GM23338 (cell line): ENCODE measurements around the gene FEZF2. TPM values are rescaled to one million over a fixed set of nuclear protein-coding genes. Genes with fewer than 3 reads are reported as not detected.

ENCODE experiments used
- ATAC-seq: fragments of 200-7000 bp; cut with Tn5 transposase; 3 replicates; pipeline ENCODE4 v1.9.1; 2020
- DNase-seq: peaks from one replicate; pipeline ENCODE4 v3.0.0-alpha.2; 2015; ENCODE audit warnings: low spot score
- H2AFZ ChIP-seq: fragments of 200-600 bp; sonication (generic); 2 replicates; pipeline ENCODE4 v1.8.0; 2016; ENCODE audit warnings: antibody characterized with exemption, mild to moderate bottlenecking, moderate library complexity
- H3F3A ChIP-seq: fragments of 200-600 bp; sonication (generic); replicated peaks from 2 replicates; pipeline ENCODE4 v1.8.0; 2017; ENCODE audit warnings: antibody characterized with exemption, mixed run types, low read depth
- H3K27ac ChIP-seq: fragments of 200-600 bp; sonication (generic); 2 replicates; pipeline ENCODE4 v1.6.1; 2016; ENCODE audit warnings: low read depth
- H3K27me3 ChIP-seq: fragments of 200-600 bp; sonication (generic); 2 replicates; pipeline ENCODE4 v1.8.0; 2016; ENCODE audit warnings: mild to moderate bottlenecking, mixed run types, moderate library complexity; ENCODE audit not compliant: insufficient read depth
- H3K36me3 ChIP-seq: fragments of 200-600 bp; sonication (generic); 2 replicates; pipeline ENCODE4 v1.8.0; 2016; ENCODE audit warnings: mild to moderate bottlenecking; ENCODE audit not compliant: insufficient read depth
- H3K4me1 ChIP-seq: fragments of 200-600 bp; sonication (generic); 2 replicates; pipeline ENCODE4 v1.8.0; 2016; ENCODE audit warnings: mild to moderate bottlenecking, moderate library complexity; ENCODE audit not compliant: insufficient read depth
- H3K4me2 ChIP-seq: fragments of 200-600 bp; sonication (generic); 2 replicates; pipeline ENCODE4 v1.7.1; 2017; ENCODE audit warnings: mixed run types
- H3K4me3 ChIP-seq: fragments of 200-600 bp; sonication (generic); 2 replicates; pipeline ENCODE4 v1.6.1; 2016; ENCODE audit warnings: mixed run types
- H3K79me2 ChIP-seq: fragments of 200-600 bp; sonication (generic); replicated peaks from 2 replicates; pipeline ENCODE4 v1.8.0; 2017; ENCODE audit warnings: mild to moderate bottlenecking; ENCODE audit not compliant: insufficient read depth
- H3K9me2 ChIP-seq: fragments of 200-600 bp; sonication (generic); 2 replicates; pipeline ENCODE4 v1.8.0; 2017; ENCODE audit not compliant: insufficient read depth
- H4K20me1 ChIP-seq: fragments of 200-600 bp; sonication (generic); replicated peaks from 2 replicates; pipeline ENCODE4 v1.8.0; 2017; ENCODE audit warnings: mild to moderate bottlenecking; ENCODE audit not compliant: insufficient read depth
- H3K27ac Mint-ChIP-seq: 2 replicates; pipeline ENCODE4 v1.8.0; 2020; ENCODE audit warnings: inconsistent platforms, mild to moderate bottlenecking, moderate library complexity, mixed read lengths
- H3K27me3 Mint-ChIP-seq: 3 replicates; pipeline ENCODE4 v1.8.0; 2022; ENCODE audit warnings: low read depth, mild to moderate bottlenecking, moderate library complexity, mixed read lengths, inconsistent platforms; ENCODE audit not compliant: insufficient read depth, poor library complexity
- H3K36me3 Mint-ChIP-seq: 3 replicates; pipeline ENCODE4 v1.8.0; 2021; ENCODE audit warnings: low read depth, mild to moderate bottlenecking, inconsistent platforms, moderate library complexity, mixed read lengths
- H3K4me1 Mint-ChIP-seq: 3 replicates; pipeline ENCODE4 v1.8.0; 2020; ENCODE audit warnings: mild to moderate bottlenecking, inconsistent platforms, mixed read lengths
- H3K4me3 Mint-ChIP-seq: 3 replicates; pipeline ENCODE4 v1.8.0; 2021; ENCODE audit warnings: moderate library complexity, mild to moderate bottlenecking, inconsistent platforms, mixed read lengths
- H3K9me3 Mint-ChIP-seq: 3 replicates; pipeline ENCODE4 v1.8.0; 2020; ENCODE audit warnings: moderate library complexity, mild to moderate bottlenecking, inconsistent platforms, mixed read lengths
- CREB1 ChIP-seq: fragments of 250-450 bp; sonication (Bioruptor Pico); IDR thresholded peaks from 2 replicates; pipeline ENCODE4 v1.5.0; 2020; ENCODE audit warnings: low read depth, mild to moderate bottlenecking, moderate library complexity
- EZH2 ChIP-seq: fragments of 200-600 bp; sonication (generic); IDR thresholded peaks from one replicate; pipeline ENCODE4 v1.8.0; 2017; ENCODE audit warnings: antibody characterized with exemption, mild to moderate bottlenecking, low read depth; ENCODE audit not compliant: unreplicated experiment
- EZH2phosphoT487 ChIP-seq: fragments of 200-600 bp; sonication (generic); IDR thresholded peaks from one replicate; pipeline ENCODE4 v1.8.1; 2018; ENCODE audit warnings: antibody characterized with exemption; ENCODE audit not compliant: unreplicated experiment
- NANOG ChIP-seq: IDR thresholded peaks from 2 replicates; pipeline ENCODE4 v1.6.1; 2016; ENCODE audit warnings: antibody characterized with exemption, borderline replicate concordance
- POLR2AphosphoS5 ChIP-seq: IDR thresholded peaks from 2 replicates; pipeline ENCODE4 v1.6.1; 2016; ENCODE audit warnings: antibody characterized with exemption, low read depth
- STAT1 ChIP-seq: IDR thresholded peaks from one replicate; pipeline ENCODE4 v1.6.1; 2016; ENCODE audit warnings: antibody characterized with exemption; ENCODE audit not compliant: unreplicated experiment
- ZNF114 ChIP-seq: fragments of 250-450 bp; sonication (Bioruptor Pico); IDR thresholded peaks from 2 replicates; pipeline ENCODE4 v1.5.0; 2020; ENCODE audit warnings: mild to moderate bottlenecking, moderate library complexity
- ZNF331 ChIP-seq: fragments of 250-450 bp; sonication (Bioruptor Pico); IDR thresholded peaks from 2 replicates; pipeline ENCODE4 v1.5.0; 2020; ENCODE audit warnings: low read depth, mild to moderate bottlenecking, moderate library complexity
- polyA plus RNA-seq: library from polyadenylated mRNA; unstranded; fragments of >200 nt; fragmentation: Nextera tagmentation; extraction: Ambion mirVana; gene quantifications from 2 replicates; pipeline ENCODE4 v1.2.1, GENCODE V29; 2016
- total RNA-seq: library from RNA; depleted of rRNA; stranded (reverse); fragments of >200 nt; shearing (Covaris generic); gene quantifications from 2 replicates; pipeline ENCODE4 v1.2.3, GENCODE V29; 2014
- TF ChIP-seq, protein P1 (sequence below), 2 experiments: fragments of 200-600 bp in 1 of 2; sonication (generic) in 1 of 2; conservative IDR thresholded peaks; 2 replicates each; pipeline versions ENCODE4 v1.5.1 to v1.6.1; 2016 to 2017; ENCODE audit warnings: antibody characterized with exemption in 2 of 2, low read depth in 2 of 2, mild to moderate bottlenecking in 2 of 2, moderate library complexity in 1 of 2
- TF ChIP-seq, protein P2 (sequence below): IDR thresholded peaks from one replicate; pipeline ENCODE4 v1.6.1; 2018; ENCODE audit warnings: antibody characterized with exemption; ENCODE audit not compliant: unreplicated experiment
- TF ChIP-seq, protein P3 (sequence below): fragments of 250-450 bp; sonication (Bioruptor Pico); IDR thresholded peaks from 2 replicates; pipeline ENCODE4 v1.5.0; 2020; ENCODE audit warnings: mild to moderate bottlenecking, moderate library complexity
- TF ChIP-seq, protein P4 (sequence below): IDR thresholded peaks from 2 replicates; pipeline ENCODE4 v1.6.1; 2016; ENCODE audit warnings: antibody characterized with exemption

The FEZF2 gene
- total and polyA plus RNA-seq, 2 experiments from 2014 or later, result not detected

GRCh38 chr3:62421207-62421606, 47.9 kb upstream of the FEZF2 start:
- Mint-ChIP-seq H3K4me3 (no peak overlapping the region), H3K27ac (no peak overlapping the region), H3K27me3 (peaks cover 7% of the 10 kb centered on the region), H3K36me3 (no peaks in the 10 kb centered on the region), H3K4me1 (peaks cover 11% of the 10 kb centered on the region), H3K9me3 (no peaks in the 10 kb centered on the region)
- no peaks in the 10 kb centered on the region for H3K36me3 ChIP-seq
- no peaks in the 10 kb centered on the region for H3K27me3 ChIP-seq
- DNase-seq, result no peak
- no peaks in the 10 kb centered on the region for H3K79me2 ChIP-seq
- no peaks in the 10 kb centered on the region for H3F3A ChIP-seq
- H2AFZ ChIP-seq, result 0 out of 2 replicates have a peak overlapping the region, but pooled peaks have one; percentile 35
- peaks cover 7% of the 10 kb centered on the region for H3K4me1 ChIP-seq
- H3K4me2 ChIP-seq, result no peak overlapping the region
- H3K9me2 ChIP-seq, result no peaks in the 10 kb centered on the region
- H3K27ac ChIP-seq, result no peak overlapping the region
- H3K4me3 ChIP-seq, result no peak overlapping the region
- no peak for ATAC-seq
- TF ChIP-seq, protein P1, sequence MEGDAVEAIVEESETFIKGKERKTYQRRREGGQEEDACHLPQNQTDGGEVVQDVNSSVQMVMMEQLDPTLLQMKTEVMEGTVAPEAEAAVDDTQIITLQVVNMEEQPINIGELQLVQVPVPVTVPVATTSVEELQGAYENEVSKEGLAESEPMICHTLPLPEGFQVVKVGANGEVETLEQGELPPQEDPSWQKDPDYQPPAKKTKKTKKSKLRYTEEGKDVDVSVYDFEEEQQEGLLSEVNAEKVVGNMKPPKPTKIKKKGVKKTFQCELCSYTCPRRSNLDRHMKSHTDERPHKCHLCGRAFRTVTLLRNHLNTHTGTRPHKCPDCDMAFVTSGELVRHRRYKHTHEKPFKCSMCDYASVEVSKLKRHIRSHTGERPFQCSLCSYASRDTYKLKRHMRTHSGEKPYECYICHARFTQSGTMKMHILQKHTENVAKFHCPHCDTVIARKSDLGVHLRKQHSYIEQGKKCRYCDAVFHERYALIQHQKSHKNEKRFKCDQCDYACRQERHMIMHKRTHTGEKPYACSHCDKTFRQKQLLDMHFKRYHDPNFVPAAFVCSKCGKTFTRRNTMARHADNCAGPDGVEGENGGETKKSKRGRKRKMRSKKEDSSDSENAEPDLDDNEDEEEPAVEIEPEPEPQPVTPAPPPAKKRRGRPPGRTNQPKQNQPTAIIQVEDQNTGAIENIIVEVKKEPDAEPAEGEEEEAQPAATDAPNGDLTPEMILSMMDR (conservative IDR thresholded peaks at IDR 0.05; ENCODE audit: low read depth in 2 of 2), result no peak
- TF ChIP-seq, protein P2, sequence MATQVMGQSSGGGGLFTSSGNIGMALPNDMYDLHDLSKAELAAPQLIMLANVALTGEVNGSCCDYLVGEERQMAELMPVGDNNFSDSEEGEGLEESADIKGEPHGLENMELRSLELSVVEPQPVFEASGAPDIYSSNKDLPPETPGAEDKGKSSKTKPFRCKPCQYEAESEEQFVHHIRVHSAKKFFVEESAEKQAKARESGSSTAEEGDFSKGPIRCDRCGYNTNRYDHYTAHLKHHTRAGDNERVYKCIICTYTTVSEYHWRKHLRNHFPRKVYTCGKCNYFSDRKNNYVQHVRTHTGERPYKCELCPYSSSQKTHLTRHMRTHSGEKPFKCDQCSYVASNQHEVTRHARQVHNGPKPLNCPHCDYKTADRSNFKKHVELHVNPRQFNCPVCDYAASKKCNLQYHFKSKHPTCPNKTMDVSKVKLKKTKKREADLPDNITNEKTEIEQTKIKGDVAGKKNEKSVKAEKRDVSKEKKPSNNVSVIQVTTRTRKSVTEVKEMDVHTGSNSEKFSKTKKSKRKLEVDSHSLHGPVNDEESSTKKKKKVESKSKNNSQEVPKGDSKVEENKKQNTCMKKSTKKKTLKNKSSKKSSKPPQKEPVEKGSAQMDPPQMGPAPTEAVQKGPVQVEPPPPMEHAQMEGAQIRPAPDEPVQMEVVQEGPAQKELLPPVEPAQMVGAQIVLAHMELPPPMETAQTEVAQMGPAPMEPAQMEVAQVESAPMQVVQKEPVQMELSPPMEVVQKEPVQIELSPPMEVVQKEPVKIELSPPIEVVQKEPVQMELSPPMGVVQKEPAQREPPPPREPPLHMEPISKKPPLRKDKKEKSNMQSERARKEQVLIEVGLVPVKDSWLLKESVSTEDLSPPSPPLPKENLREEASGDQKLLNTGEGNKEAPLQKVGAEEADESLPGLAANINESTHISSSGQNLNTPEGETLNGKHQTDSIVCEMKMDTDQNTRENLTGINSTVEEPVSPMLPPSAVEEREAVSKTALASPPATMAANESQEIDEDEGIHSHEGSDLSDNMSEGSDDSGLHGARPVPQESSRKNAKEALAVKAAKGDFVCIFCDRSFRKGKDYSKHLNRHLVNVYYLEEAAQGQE, result no peak
- TF ChIP-seq, protein P3, sequence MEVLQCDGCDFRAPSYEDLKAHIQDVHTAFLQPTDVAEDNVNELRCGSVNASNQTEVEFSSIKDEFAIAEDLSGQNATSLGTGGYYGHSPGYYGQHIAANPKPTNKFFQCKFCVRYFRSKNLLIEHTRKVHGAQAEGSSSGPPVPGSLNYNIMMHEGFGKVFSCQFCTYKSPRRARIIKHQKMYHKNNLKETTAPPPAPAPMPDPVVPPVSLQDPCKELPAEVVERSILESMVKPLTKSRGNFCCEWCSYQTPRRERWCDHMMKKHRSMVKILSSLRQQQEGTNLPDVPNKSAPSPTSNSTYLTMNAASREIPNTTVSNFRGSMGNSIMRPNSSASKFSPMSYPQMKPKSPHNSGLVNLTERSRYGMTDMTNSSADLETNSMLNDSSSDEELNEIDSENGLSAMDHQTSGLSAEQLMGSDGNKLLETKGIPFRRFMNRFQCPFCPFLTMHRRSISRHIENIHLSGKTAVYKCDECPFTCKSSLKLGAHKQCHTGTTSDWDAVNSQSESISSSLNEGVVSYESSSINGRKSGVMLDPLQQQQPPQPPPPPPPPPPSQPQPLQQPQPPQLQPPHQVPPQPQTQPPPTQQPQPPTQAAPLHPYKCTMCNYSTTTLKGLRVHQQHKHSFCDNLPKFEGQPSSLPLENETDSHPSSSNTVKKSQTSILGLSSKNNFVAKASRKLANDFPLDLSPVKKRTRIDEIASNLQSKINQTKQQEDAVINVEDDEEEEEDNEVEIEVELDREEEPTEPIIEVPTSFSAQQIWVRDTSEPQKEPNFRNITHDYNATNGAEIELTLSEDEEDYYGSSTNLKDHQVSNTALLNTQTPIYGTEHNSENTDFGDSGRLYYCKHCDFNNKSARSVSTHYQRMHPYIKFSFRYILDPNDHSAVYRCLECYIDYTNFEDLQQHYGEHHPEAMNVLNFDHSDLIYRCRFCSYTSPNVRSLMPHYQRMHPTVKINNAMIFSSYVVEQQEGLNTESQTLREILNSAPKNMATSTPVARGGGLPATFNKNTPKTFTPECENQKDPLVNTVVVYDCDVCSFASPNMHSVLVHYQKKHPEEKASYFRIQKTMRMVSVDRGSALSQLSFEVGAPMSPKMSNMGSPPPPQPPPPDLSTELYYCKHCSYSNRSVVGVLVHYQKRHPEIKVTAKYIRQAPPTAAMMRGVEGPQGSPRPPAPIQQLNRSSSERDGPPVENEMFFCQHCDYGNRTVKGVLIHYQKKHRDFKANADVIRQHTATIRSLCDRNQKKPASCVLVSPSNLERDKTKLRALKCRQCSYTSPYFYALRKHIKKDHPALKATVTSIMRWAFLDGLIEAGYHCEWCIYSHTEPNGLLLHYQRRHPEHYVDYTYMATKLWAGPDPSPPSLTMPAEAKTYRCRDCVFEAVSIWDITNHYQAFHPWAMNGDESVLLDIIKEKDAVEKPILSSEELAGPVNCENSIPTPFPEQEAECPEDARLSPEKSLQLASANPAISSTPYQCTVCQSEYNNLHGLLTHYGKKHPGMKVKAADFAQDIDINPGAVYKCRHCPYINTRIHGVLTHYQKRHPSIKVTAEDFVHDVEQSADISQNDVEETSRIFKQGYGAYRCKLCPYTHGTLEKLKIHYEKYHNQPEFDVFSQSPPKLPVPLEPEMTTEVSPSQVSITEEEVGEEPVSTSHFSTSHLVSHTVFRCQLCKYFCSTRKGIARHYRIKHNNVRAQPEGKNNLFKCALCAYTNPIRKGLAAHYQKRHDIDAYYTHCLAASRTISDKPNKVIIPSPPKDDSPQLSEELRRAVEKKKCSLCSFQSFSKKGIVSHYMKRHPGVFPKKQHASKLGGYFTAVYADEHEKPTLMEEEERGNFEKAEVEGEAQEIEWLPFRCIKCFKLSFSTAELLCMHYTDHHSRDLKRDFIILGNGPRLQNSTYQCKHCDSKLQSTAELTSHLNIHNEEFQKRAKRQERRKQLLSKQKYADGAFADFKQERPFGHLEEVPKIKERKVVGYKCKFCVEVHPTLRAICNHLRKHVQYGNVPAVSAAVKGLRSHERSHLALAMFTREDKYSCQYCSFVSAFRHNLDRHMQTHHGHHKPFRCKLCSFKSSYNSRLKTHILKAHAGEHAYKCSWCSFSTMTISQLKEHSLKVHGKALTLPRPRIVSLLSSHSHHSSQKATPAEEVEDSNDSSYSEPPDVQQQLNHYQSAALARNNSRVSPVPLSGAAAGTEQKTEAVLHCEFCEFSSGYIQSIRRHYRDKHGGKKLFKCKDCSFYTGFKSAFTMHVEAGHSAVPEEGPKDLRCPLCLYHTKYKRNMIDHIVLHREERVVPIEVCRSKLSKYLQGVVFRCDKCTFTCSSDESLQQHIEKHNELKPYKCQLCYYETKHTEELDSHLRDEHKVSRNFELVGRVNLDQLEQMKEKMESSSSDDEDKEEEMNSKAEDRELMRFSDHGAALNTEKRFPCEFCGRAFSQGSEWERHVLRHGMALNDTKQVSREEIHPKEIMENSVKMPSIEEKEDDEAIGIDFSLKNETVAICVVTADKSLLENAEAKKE (CRISPR knock-in tag), result no peak
- TF ChIP-seq STAT1, result no peak
- TF ChIP-seq, protein P4, sequence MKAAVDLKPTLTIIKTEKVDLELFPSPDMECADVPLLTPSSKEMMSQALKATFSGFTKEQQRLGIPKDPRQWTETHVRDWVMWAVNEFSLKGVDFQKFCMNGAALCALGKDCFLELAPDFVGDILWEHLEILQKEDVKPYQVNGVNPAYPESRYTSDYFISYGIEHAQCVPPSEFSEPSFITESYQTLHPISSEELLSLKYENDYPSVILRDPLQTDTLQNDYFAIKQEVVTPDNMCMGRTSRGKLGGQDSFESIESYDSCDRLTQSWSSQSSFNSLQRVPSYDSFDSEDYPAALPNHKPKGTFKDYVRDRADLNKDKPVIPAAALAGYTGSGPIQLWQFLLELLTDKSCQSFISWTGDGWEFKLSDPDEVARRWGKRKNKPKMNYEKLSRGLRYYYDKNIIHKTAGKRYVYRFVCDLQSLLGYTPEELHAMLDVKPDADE, result no peak
- no peak for TF ChIP-seq POLR2AphosphoS5
- TF ChIP-seq ZNF114, result no peak
- TF ChIP-seq CREB1, result no peak
- no peak for TF ChIP-seq EZH2
- TF ChIP-seq EZH2phosphoT487, result no peak
- TF ChIP-seq ZNF331, result no peak
- no peak for TF ChIP-seq NANOG
- H4K20me1 ChIP-seq, result no peaks in the 10 kb centered on the region
